Peyer's patch (tissue), 4 donors: ENCODE data around the gene TMEM72.

Source experiments
- CTCF ChIP-seq, 6 experiments: fragments of 450-650 bp in 4 of 6; fragments of 200-600 bp in 2 of 6; sonication (generic) in 1 of 6; IDR thresholded peaks; one replicate each; pipeline ENCODE4 v1.5.1; 2017 to 2019; ENCODE audit warnings: antibody characterized with exemption in 6 of 6, mild to moderate bottlenecking in 3 of 6, moderate library complexity in 1 of 6
- POLR2A ChIP-seq, 2 donors: fragments of 450-650 bp; IDR thresholded peaks; one replicate each; pipeline ENCODE4 v1.5.1; 2017; ENCODE audit warnings: antibody characterized with exemption in 2 of 2, mild to moderate bottlenecking in 2 of 2, moderate library complexity in 2 of 2

GRCh38 chr10:44917848-44918247 is 6.7 kb downstream of the TMEM72 start:
- TF ChIP-seq CTCF (IDR thresholded peaks at IDR 0.05) = no peak
- no peak for TF ChIP-seq POLR2A (IDR thresholded peaks at IDR 0.05)
